ENCODE results near the gene HSD11B2.
A peak's percentile ranks its signal among the peaks of the same experiment; 100 is the strongest.

HSD11B2 gene

DNA sequence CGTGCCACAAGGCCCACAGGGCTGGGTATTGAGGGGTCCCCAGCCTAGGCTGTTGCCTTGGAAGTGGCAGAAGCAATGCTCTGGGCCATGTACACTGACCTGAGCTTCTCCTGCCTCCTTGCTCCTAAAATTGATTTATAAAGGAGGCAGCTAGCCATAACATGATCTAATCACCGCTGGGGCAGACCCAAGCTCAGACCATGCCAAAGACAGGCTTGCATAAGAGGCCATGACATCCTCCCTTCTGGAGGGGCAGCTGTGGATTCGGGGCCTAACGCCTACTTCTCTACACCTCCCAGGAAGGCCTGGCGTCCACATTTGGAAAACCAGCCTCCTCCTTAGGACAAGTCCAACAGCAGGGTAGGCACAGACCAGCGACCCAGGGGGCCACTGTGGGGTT, 12.3 kb downstream of the HSD11B2 start:
- H3K9me3 Mint-ChIP-seq: no peaks in the 10 kb centered on the region
- H3K4me3 Mint-ChIP-seq: peak overlapping the region in 1 of 3 experiments; percentile 64
- TF ChIP-seq, protein P1, sequence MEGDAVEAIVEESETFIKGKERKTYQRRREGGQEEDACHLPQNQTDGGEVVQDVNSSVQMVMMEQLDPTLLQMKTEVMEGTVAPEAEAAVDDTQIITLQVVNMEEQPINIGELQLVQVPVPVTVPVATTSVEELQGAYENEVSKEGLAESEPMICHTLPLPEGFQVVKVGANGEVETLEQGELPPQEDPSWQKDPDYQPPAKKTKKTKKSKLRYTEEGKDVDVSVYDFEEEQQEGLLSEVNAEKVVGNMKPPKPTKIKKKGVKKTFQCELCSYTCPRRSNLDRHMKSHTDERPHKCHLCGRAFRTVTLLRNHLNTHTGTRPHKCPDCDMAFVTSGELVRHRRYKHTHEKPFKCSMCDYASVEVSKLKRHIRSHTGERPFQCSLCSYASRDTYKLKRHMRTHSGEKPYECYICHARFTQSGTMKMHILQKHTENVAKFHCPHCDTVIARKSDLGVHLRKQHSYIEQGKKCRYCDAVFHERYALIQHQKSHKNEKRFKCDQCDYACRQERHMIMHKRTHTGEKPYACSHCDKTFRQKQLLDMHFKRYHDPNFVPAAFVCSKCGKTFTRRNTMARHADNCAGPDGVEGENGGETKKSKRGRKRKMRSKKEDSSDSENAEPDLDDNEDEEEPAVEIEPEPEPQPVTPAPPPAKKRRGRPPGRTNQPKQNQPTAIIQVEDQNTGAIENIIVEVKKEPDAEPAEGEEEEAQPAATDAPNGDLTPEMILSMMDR (IDR thresholded peaks at IDR 0.05; ENCODE audit: unreplicated experiment in 3 of 3): no peak
- peaks cover 21% of the 10 kb centered on the region for H3K36me3 Mint-ChIP-seq (ENCODE audit: low read depth)
- H3K27ac Mint-ChIP-seq: peak overlapping the region; percentile 26 to 98 (median 92)
- no peaks in the 10 kb centered on the region for H3K27me3 Mint-ChIP-seq (ENCODE audit: low read depth)
- H3K4me1 Mint-ChIP-seq: peaks cover 61% of the 10 kb centered on the region

DNA sequence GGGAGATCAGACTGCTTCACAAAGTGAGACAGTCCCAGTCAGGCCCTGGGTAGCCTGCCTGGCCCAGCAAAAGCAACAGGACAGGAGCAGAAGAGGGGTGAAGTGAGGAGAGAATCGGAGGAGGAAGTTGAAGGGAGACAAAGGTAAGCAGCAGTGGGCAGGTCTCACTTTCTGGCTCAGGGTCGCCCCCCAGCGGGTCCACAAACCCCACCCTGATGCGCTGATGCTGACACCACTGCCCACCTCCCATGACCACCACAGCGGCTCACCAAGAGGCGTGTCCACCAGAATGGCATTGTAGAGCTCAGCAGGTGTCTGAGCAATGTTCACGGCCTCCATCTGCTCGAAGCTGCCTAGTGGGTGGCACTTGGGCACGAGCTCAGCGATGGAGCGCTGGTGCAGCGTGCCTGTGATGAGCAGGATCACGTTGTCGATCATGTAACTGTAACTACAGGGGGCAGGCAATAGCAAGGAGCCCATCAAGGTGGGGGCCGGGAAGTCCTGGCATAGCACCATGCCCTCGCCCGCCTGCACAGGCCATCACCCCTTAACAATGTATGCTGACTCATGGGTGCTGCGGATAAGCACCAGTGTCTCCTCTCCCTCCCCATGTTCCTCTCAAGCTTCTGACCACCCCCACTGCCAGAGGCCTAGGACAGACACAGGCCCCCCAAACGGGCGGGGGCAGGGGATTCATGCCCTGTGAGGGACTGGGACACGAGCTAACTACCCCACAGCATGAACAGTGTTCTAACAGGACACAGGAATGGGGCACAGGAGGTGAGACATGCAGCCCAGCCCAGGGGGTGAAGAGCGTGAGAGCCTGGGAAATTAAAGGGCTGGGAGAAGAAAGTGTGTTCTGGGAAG, 13.6 kb downstream of the HSD11B2 start:
- TF ChIP-seq, protein P1 (IDR thresholded peaks at IDR 0.05; ENCODE audit: unreplicated experiment in 3 of 3): no peak
- H3K27ac Mint-ChIP-seq: peak overlapping the region; percentile 95 to 99 (median 98)
- H3K27me3 Mint-ChIP-seq (ENCODE audit: low read depth): no peaks in the 10 kb centered on the region
- H3K4me1 Mint-ChIP-seq: peaks cover 66% of the 10 kb centered on the region
- peak overlapping the region in 2 of 3 experiments; percentile 29 to 32 for H3K4me3 Mint-ChIP-seq
- H3K36me3 Mint-ChIP-seq (ENCODE audit: low read depth): peaks cover 19% of the 10 kb centered on the region
- H3K9me3 Mint-ChIP-seq: no peaks in the 10 kb centered on the region

DNA sequence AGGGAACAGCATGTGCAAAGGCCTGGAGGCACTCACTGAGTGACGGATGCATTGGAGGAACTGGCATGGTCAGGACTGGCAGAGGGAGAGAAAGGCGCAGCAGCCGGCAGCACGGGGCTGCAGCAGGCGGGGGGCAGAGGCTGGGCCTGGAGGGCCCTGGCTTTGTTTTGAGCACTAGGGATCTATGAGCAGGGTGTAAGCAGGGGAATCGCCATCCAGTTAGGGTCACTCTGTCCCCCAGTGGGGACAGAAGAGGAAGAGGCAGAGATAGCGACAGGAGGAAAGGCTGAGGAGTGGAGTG, 14.2 kb downstream of the HSD11B2 start:
- Mint-ChIP-seq H3K27ac (peak overlapping the region; percentile 95 to 99 (median 98)), H3K36me3 (ENCODE audit: low read depth) (peaks cover 21% of the 10 kb centered on the region), H3K4me3 (no peak overlapping the region), H3K27me3 (ENCODE audit: low read depth) (no peaks in the 10 kb centered on the region), H3K4me1 (peaks cover 72% of the 10 kb centered on the region), H3K9me3 (no peaks in the 10 kb centered on the region)
- TF ChIP-seq, protein P1 (IDR thresholded peaks at IDR 0.05; ENCODE audit: unreplicated experiment in 3 of 3): no peak

DNA sequence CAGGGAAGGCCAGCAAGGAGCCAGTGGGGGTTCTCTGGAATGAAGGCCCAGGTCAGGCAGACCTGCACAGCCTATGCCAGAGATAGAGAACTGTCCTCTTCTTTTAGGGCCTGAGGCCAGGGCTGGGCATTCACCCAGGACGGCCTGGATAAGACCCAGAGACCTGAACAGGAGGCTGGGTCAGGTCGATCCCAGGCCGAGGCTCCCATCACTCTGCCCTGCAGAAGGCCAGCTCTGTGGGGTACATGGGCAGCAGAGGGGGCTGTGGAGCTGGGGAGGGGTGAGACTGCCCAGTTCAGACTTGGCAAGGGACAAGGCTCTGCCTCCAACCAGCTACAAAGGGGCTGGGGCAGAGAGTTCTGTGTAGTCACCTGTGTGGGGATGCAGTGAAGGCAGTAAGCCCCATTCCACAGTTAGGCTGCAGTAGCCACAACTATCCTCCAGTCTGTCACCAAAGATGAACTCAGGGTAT, 14.6 kb downstream of the HSD11B2 start:
- Mint-ChIP-seq H3K4me1 (peaks cover 74% of the 10 kb centered on the region), H3K9me3 (no peaks in the 10 kb centered on the region), H3K27me3 (ENCODE audit: low read depth) (no peaks in the 10 kb centered on the region), H3K36me3 (ENCODE audit: low read depth) (peaks cover 21% of the 10 kb centered on the region), H3K4me3 (no peak overlapping the region), H3K27ac (peak overlapping the region; percentile 95 to 99 (median 98))
- TF ChIP-seq, protein P1 (IDR thresholded peaks at IDR 0.05; ENCODE audit: unreplicated experiment in 3 of 3): peak in 2 of 3 experiments; percentile 7 to 11

DNA sequence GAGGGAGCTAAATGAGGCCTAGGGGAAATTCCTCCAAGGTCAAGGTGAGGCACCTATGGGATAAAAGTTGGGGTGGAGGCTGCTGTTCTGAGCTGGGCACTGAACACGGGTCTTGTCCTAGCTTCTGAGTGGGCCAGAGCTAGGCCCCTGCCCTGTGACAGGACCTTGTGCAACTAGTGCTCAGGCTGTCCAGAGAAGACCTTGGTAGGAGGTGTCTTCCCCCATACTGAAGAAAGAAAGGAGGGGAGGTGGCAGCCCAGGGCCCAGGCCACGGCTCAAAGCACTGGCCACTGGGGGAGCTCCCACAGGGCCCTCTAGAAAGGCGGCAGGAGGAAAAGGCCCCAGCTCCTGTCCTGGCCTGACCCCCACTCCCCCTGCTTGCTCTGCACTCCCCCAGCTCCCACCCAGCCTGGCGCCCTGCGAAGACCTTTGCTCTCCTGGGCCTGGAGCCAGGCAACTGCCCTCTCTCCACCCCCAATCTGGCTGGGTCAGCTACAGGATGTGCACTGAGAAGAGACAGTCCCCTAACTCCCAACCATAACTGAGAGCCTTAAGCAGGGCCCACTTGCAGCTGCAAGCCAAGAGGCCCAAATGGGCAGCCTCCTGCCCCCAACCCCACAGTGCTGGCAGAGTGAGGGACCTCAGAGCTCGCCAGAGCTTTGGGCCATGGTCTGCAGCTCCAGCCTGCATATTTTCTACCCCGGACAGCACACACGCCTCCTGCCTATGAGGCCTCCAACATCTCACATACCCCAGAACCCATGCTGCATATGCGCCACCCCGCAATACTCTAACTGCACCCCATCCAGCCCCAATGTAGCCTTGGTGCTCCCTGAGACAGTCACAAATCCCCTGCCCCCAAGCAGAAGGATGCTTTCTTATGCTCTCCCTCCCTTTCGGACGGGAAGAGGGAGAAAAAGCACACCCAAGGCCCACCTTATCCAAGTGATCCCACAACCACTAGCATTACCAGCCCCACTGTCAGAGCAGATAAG, 15.3 kb downstream of the HSD11B2 start:
- peaks cover 22% of the 10 kb centered on the region for H3K36me3 Mint-ChIP-seq (ENCODE audit: low read depth)
- peaks cover 1% of the 10 kb centered on the region for H3K27me3 Mint-ChIP-seq (ENCODE audit: low read depth)

More for the DNA sequence above, 15.3 kb downstream of the HSD11B2 start:
- H3K27ac Mint-ChIP-seq: peak overlapping the region; percentile 95 to 99 (median 98)
- TF ChIP-seq, protein P1 (IDR thresholded peaks at IDR 0.05; ENCODE audit: unreplicated experiment in 3 of 3): peak in 1 of 3 experiments; percentile 3
- no peaks in the 10 kb centered on the region for H3K9me3 Mint-ChIP-seq
- peak overlapping the region; percentile 13 to 70 (median 67) for H3K4me3 Mint-ChIP-seq
- peaks cover 76% of the 10 kb centered on the region for H3K4me1 Mint-ChIP-seq

Data from nephron (organoid).